SK-N-MC (cell line): Measurements from ENCODE around the gene PMPCB.

ENCODE experiments used
- DNase-seq: peaks from one replicate; pipeline ENCODE4 v3.0.0-alpha.2; 2011; ENCODE audit warnings: low read depth, low spot score
- H3K27ac ChIP-seq: fragments of 200-600 bp; sonication (generic); 2 replicates; pipeline ENCODE4 v1.5.1; 2016; ENCODE audit warnings: mixed run types
- H3K36me3 ChIP-seq: fragments of 200-600 bp; sonication (generic); 2 replicates; pipeline ENCODE4 v1.6.1; 2017; ENCODE audit warnings: antibody characterized with exemption, low read length, mixed read lengths; ENCODE audit not compliant: insufficient read depth
- H3K4me3 ChIP-seq: fragments of 200-600 bp; sonication (generic); 2 replicates; pipeline ENCODE4 v1.5.1; 2016
- H3K9ac ChIP-seq: fragments of 200-600 bp; sonication (generic); 2 replicates; pipeline ENCODE4 v1.8.0; 2017; ENCODE audit warnings: mixed run types, mixed read lengths; ENCODE audit not compliant: insufficient read length
- H3K9me3 ChIP-seq: fragments of 200-600 bp; sonication (generic); 2 replicates; pipeline ENCODE4 v1.6.1; 2017; ENCODE audit warnings: low read depth, mild to moderate bottlenecking, antibody characterized with exemption, low read length, moderate library complexity, mixed read lengths
- EZH2 ChIP-seq: fragments of 200-600 bp; sonication (generic); IDR thresholded peaks from one replicate; pipeline ENCODE4 v1.6.1; 2017; ENCODE audit warnings: antibody characterized with exemption
- FOXP2 ChIP-seq: optimal IDR thresholded peaks from 2 replicates; pipeline ENCODE3; 2011; ENCODE audit warnings: mild to moderate bottlenecking, moderate library complexity; ENCODE audit not compliant: insufficient read depth; ENCODE audit errors: extremely low read length, control extremely low read depth
- POLR2AphosphoS5 ChIP-seq: IDR thresholded peaks from 2 replicates; pipeline ENCODE4 v1.6.1; 2012; ENCODE audit warnings: mild to moderate bottlenecking, low read depth, low read length, borderline replicate concordance

Gene PMPCB

GRCh38 chr7:103347507-103348267 lies 50.5 kb downstream of the PMPCB start, which contains the start of gene PSMC2:
Gene PSMC2 (plus strand): TSS chr7:103347643. CDS start chr7:103347712, 69 bp downstream.
- TF ChIP-seq FOXP2: no peak
- no peak for TF ChIP-seq EZH2
- TF ChIP-seq POLR2AphosphoS5: peak; percentile 96
- H3K9me3 ChIP-seq: no peaks in the 10 kb centered on the region

DNA sequence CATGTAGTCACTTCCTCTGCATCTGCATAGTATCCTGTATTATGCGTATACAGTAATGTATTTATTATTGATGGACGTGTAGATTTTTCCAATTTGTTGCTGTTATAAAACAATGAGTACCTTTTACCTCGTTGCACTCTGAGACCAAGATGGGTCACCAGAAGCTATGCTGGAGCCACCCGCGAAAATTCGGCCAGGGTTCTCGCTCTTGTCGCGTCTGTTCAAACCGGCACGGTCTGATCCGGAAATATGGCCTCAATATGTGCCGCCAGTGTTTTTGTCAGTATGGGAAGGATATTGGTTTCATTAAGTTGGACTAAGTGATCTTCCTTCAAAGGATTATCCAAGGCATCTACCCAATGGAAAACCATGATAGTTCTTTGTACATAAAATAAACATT lies 51.2 kb downstream of the PMPCB start:
- peak overlapping the region; percentile 97 for H3K4me3 ChIP-seq
- H3K36me3 ChIP-seq: peaks cover 38% of the 10 kb centered on the region
- no peak overlapping the region for H3K27ac ChIP-seq
- peak overlapping the region; percentile 97 for H3K9ac ChIP-seq
- no peak for DNase-seq
- no peaks in the 10 kb centered on the region for H3K9me3 ChIP-seq
- TF ChIP-seq EZH2: no peak
- TF ChIP-seq FOXP2: no peak
- no peak for TF ChIP-seq POLR2AphosphoS5

More at GRCh38 chr7:103347507-103348267, 50.5 kb downstream of the PMPCB start, which contains the start of gene PSMC2:
- DNase-seq: peak; percentile 78
- Histone ChIP-seq H3K36me3 (peaks cover 31% of the 10 kb centered on the region), H3K27ac (peak within 1 kb of the TSS; percentile 92), H3K4me3 (peak within 1 kb of the TSS; percentile 97), H3K9ac (peak within 1 kb of the TSS; percentile 97)

- Histone ChIP-seq H3K9ac (peak overlapping the region; percentile 97), H3K36me3 (peaks cover 44% of the 10 kb centered on the region), H3K27ac (no peak overlapping the region), H3K4me3 (peak overlapping the region; percentile 97), H3K9me3 (no peaks in the 10 kb centered on the region)
- DNase-seq: no peak
- no peak for TF ChIP-seq POLR2AphosphoS5
- TF ChIP-seq EZH2: no peak
- no peak for TF ChIP-seq FOXP2
These were observed 51.7 kb downstream of the PMPCB start for GRCh38 chr7:103348959-103349358.

GRCh38 chr7:103349805-103350204 lies 52.6 kb downstream of the PMPCB start:
- peak overlapping the region; percentile 49 for H3K9ac ChIP-seq
- peak overlapping the region; percentile 46 for H3K4me3 ChIP-seq
- no peaks in the 10 kb centered on the region for H3K9me3 ChIP-seq
- no peak for DNase-seq
- peaks cover 52% of the 10 kb centered on the region for H3K36me3 ChIP-seq
- H3K27ac ChIP-seq: no peak overlapping the region
- TF ChIP-seq POLR2AphosphoS5: no peak
- TF ChIP-seq FOXP2: no peak
- TF ChIP-seq EZH2: no peak
